Measurements from ENCODE around the gene RNASEL.

- TF ChIP-seq SUZ12 (IDR thresholded peaks at IDR 0.05; ENCODE audit: extremely low read depth, insufficient read depth, insufficient read length) (no peak), ZNF274 (IDR thresholded peaks at IDR 0.05; ENCODE audit: low read depth, low read length) (no peak)
These were observed 4.3 kb downstream of the RNASEL start for GRCh38 chr1:182584746-182585145.

Measured in NT2/D1 (cell line).